ENCODE data around the gene SNX19. TPM values are rescaled to one million over a fixed set of nuclear protein-coding genes. Genes with fewer than 3 reads are reported as not detected.

Gene SNX19
- total RNA-seq, 4 donors from 2014 or later, result 119 to 164 (median 145) TPM

DNA sequence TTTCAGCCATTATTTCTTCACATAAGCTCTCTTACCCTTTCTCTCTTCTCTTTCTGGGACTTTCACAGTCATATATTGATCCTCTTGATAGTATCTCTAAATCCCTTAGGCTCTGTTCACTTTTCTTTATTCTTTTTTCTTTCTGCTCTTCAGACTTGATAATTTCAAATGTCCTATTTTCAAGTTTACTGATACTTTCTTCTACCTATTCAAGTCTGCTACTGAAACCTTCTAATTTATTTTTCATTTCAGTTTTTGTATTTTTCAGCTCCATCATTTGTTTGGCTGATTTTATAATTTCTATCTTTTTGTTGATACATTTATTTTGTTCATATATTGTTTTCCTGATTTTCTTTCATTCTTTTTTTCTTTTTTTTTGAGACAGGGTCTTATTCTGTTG, 79.1 kb downstream of the SNX19 start:
- H3K4me1 ChIP-seq, result peaks cover 0 to 6% (median 0%) of the 10 kb centered on the region in 4 donors
- TF ChIP-seq POLR2A (IDR thresholded peaks at IDR 0.05), result no peak
- TF ChIP-seq, protein P1, sequence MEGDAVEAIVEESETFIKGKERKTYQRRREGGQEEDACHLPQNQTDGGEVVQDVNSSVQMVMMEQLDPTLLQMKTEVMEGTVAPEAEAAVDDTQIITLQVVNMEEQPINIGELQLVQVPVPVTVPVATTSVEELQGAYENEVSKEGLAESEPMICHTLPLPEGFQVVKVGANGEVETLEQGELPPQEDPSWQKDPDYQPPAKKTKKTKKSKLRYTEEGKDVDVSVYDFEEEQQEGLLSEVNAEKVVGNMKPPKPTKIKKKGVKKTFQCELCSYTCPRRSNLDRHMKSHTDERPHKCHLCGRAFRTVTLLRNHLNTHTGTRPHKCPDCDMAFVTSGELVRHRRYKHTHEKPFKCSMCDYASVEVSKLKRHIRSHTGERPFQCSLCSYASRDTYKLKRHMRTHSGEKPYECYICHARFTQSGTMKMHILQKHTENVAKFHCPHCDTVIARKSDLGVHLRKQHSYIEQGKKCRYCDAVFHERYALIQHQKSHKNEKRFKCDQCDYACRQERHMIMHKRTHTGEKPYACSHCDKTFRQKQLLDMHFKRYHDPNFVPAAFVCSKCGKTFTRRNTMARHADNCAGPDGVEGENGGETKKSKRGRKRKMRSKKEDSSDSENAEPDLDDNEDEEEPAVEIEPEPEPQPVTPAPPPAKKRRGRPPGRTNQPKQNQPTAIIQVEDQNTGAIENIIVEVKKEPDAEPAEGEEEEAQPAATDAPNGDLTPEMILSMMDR (IDR thresholded peaks at IDR 0.05), result no peak
- no peaks in the 10 kb centered on the region for H3K36me3 ChIP-seq
- DNase-seq, result no peak
- H3K27ac ChIP-seq, result no peak overlapping the region
- H3K9me3 ChIP-seq, result no peaks in the 10 kb centered on the region
- H3K4me3 ChIP-seq, result no peak overlapping the region
- no peaks in the 10 kb centered on the region for H3K27me3 ChIP-seq

DNA sequence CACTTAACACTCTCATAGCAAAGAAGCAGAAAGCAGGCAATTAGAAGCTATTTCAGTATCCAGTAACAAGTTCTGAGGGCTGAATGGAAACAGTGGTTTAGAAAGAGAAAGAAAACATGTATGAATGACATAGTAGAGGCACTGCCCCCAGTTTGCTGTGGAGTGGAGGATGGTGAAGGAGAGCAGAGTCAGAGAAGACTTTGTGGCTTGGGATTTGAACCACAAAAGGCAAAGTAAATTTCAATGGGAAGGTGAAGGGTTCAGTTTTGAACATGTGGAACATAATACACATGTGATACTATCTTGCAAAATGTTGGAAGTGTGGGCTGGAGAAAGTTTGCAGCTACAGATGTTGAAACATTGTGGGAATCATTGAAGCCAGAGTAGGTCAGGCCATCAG, 81.4 kb downstream of the SNX19 start:
- Histone ChIP-seq H3K9me3 (no peaks in the 10 kb centered on the region), H3K4me1 (no peaks in the 10 kb centered on the region), H3K36me3 (no peaks in the 10 kb centered on the region), H3K27me3 (no peaks in the 10 kb centered on the region), H3K4me3 (no peak overlapping the region), H3K27ac (no peak overlapping the region)
- no peak for DNase-seq
- TF ChIP-seq, protein P1 (IDR thresholded peaks at IDR 0.05), result no peak
- no peak for TF ChIP-seq POLR2A (IDR thresholded peaks at IDR 0.05)

DNA sequence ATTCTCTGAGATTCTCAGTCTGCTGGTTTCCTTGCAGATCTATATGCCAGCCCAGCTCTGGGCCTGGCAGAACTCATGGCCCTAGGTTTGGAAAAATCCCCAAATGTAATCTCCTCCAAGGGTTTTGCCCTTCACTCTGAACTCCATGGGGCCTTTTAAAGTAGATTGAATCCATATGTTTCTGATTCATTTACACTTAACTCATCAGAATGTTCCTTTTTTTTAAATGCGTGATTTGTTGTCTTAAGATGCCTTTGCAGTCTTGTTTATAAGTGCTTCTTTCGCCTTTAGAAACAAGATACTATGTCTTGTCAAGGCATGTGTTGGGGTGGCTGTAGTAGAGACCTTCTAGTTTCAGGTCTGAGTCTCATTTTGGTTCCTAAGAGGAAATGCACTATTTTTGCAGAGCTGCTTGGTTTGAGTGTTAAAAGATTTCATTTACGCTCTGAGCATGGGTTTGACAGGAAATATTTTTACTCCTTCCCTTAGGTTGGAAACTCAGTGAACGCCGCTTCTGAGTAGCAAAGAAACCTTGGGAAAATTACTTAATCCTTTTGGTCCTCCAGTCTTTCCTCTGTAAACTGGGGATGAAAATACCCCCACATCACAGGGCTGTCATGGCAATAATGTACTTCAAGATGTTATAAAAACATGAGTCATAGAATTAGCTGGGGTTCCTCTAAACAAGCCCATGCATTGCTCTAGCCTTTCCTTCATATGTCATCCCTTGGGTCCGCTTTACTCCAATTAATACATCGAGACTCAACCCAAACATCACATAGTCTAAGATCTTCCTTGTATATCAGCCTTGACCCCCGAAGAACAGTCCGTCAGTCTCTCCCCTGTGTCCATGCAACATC, 83.5 kb downstream of the SNX19 start:
- no peaks in the 10 kb centered on the region for H3K9me3 ChIP-seq
- no peak for DNase-seq
- TF ChIP-seq, protein P1 (IDR thresholded peaks at IDR 0.05), result no peak
- TF ChIP-seq POLR2A (IDR thresholded peaks at IDR 0.05), result no peak
- no peaks in the 10 kb centered on the region for H3K36me3 ChIP-seq
- no peaks in the 10 kb centered on the region for H3K4me1 ChIP-seq
- H3K4me3 ChIP-seq, result no peak overlapping the region
- H3K27ac ChIP-seq, result no peak overlapping the region
- H3K27me3 ChIP-seq, result no peaks in the 10 kb centered on the region

DNA sequence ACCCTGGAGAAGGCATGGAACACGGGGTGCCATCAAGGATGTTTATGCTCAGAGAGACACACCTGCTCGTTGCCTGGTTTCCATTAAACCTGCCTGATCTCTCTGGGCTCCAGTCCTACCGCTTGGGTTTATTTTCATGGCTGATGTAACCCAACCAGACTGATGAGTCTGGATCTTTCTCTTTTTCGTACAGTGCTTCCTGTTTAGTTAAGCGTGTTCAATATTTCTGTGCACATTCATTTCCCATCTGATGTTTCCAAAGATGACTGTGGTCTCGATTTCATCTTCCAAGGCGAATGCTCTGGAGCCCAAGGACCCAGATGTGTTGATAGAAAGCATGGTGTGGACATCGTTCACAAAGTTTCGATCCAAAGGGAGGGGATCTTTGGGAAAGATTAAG, 84.3 kb downstream of the SNX19 start:
- H3K9me3 ChIP-seq, result no peaks in the 10 kb centered on the region
- H3K27me3 ChIP-seq, result no peaks in the 10 kb centered on the region
- TF ChIP-seq, protein P1 (IDR thresholded peaks at IDR 0.05), result no peak
- TF ChIP-seq POLR2A (IDR thresholded peaks at IDR 0.05), result no peak
- no peaks in the 10 kb centered on the region for H3K36me3 ChIP-seq
- no peaks in the 10 kb centered on the region for H3K4me1 ChIP-seq
- H3K27ac ChIP-seq, result no peak overlapping the region
- DNase-seq, result no peak
- H3K4me3 ChIP-seq, result no peak overlapping the region

DNA sequence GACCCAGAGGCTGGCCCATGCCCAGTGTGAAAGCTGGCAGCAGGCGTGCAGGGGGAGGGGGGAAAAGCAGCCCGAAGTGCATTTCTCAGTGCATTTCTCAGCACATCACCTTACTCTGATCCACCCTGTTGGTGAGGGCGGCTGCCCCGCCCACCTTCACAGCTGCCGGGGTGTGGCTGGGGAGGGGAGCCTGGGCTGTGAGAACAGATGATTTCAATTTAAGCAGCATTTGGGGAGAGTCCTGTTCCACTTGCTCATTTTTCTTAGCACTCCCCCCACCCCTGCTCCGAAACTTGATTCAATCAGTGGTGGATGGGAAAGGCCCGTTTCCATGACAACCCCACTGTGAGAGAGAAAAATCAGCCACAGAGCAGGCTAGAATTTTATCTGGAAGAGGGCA, 84.8 kb downstream of the SNX19 start:
- TF ChIP-seq, protein P1 (IDR thresholded peaks at IDR 0.05), result no peak
- no peak for TF ChIP-seq POLR2A (IDR thresholded peaks at IDR 0.05)
- no peaks in the 10 kb centered on the region for H3K27me3 ChIP-seq
- no peak overlapping the region for H3K4me3 ChIP-seq
- H3K27ac ChIP-seq, result no peak overlapping the region
- no peak for DNase-seq
- H3K9me3 ChIP-seq, result no peaks in the 10 kb centered on the region
- no peaks in the 10 kb centered on the region for H3K4me1 ChIP-seq
- no peaks in the 10 kb centered on the region for H3K36me3 ChIP-seq

All from Peyer's patch (tissue), 4 donors.